NCI-H82 treated with DMSO at 0.1 percent for 48 hours (cell line): ENCODE results near the gene MDN1.

ENCODE experiments used
- DNase-seq: peaks from one replicate; lab custom pipeline; 2025; ENCODE audit not compliant: unreplicated experiment; lab: John Stamatoyannopoulos, UW

Gene MDN1

DNA sequence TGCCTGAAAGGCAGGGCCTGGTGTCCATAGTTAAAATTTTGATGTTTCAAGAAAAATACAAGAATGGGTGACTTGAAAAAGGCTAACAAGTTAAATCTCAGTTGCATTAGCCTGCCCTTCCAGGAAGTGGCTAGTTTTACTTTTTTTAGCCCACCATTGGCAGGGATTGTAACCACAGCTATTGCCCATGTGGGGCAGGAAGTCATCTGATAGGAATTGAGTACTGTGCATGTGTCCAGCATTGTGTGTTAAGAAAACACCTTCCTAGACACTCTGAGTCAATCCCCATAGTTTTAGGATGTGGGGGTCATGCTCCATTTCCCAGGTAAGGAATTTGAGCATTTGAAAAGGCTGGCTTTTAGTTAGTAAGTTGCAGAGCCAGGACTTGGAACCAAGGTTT lies 207.9 kb downstream of the MDN1 start:
- no peak for DNase-seq

DNA sequence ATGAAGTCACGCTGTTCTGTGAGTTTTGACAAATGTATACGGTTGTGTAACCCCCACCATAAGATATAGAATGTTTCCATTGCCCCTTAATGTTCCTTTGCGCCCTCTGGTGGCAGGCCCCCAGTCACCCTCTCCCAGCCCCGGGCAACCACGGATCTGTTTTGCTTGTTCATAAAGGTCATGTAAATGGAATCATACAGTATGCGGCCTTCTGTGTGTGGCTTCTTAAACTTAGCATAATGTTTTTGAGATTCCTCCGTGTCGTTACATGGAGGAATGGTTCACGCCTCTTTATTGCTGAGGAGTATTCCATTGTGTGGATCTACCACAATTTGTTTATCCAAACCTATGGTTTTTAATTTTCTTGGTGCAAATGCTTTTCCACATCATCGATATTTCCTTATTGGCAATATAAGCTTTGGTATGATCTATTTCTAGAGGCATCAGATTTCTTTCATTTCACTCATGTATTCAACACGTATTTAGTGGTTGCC lies 209.4 kb downstream of the MDN1 start:
- peak; percentile 41 for DNase-seq

- no peak for DNase-seq
These were observed 213.7 kb downstream of the MDN1 start for GRCh38 chr6:89605861-89606260.

DNA sequence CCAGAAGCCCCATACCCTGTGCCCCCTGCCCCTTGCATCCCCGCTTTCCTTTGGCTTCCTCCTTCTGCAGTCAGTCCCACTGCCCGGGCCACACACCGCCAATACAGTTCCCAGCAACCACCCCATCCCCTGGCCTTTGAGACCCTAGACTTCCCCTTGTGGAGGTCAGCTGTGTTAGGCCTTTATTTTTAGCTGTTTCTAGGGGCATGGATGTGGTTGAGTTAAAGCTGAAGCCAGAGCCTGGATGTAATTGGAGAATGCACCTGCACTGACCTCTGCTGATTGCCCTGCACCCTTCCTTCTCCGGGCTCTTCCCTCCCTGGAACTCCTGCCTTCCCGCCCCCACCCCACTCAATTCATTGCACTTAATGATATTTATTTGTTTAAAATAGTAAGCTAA lies 214.9 kb downstream of the MDN1 start:
- DNase-seq = no peak

GRCh38 chr6:89602166-89602565 lies 217.4 kb downstream of the MDN1 start:
- DNase-seq = no peak

- no peak for DNase-seq
These were observed 219.9 kb downstream of the MDN1 start for GRCh38 chr6:89599727-89600126.

DNA sequence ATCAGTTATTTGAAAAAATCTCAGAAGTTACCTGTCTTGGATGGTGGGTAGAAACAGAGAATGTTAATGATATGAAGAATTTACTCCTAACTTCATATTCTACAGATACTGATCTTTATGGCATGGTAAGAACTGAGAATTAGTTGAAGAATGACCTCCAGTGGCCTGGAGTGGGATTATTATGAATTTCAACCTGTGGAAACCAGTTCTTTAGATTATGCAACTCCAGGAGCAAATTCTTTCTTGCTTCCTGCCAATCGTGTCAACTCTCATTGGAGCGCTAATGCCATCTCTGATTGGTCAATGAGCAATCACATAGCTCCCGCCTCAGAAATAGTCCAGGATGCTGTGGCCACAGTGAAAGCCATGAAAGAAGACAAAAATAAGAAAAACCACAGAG lies 221.6 kb downstream of the MDN1 start:
- DNase-seq = no peak

DNA sequence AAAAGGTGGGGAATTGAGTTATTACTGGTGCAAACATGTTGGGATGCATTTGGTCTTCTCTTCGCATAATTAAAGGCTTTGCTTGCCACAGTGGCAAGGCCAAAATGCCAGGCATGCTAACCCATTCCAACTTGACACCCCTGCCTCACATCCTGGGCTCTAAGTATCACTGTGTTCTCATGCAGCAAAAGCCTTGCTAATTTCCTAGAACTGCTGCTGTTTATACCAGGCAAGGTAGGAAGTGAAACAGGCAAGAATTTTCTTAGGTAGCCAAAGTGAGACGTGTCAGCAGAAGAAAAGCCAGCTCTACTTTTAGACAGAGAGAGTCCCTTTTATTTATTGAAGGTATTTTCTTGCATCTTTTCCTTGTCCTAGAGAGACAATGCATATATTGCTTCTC lies 222.2 kb downstream of the MDN1 start:
- no peak for DNase-seq

DNA sequence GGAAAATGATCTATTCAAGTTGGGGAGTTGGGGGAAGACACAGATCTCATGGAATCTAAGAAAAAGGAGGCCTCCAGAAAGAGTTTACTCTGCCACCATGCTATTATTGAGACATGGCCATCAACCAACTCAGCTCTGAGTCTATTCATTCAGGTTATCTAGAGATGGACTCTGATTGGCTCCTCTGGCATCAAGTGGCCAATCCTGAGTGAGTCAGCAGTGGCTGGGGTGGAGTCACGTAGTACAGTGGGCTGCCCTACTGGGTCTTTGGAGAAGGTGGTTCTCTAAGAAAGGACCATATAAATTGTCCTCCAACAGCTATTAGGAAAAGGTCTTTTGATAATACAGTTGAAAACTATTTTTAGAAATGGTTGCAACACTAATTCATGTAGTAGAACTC lies 223.1 kb downstream of the MDN1 start:
- no peak for DNase-seq

- DNase-seq = no peak
These were observed 223.5 kb downstream of the MDN1 start for GRCh38 chr6:89596056-89596455.
